ENCODE data around the gene KPTN.

KPTN gene

GRCh38 chr19:47464675-47465419 lies 19.2 kb downstream of the KPTN start:
- DNase-seq: no peak

GRCh38 chr19:47461876-47462275 lies 22.1 kb downstream of the KPTN start:
- DNase-seq: no peak

- no peak for DNase-seq
Measured at GRCh38 chr19:47459477-47459876, 24.5 kb downstream of the KPTN start.

GRCh38 chr19:47458672-47459071 lies 25.3 kb downstream of the KPTN start:
- no peak for DNase-seq

- DNase-seq: no peak
Measured at GRCh38 chr19:47456721-47457474, 27.1 kb downstream of the KPTN start.

GRCh38 chr19:47450478-47450877 lies 33.5 kb downstream of the KPTN start:
- DNase-seq: no peak

- no peak for DNase-seq
Measured at GRCh38 chr19:47448360-47448727, 35.7 kb downstream of the KPTN start.

- DNase-seq: peak; percentile 67
Measured at GRCh38 chr19:47447470-47448359, 36.3 kb downstream of the KPTN start.

- DNase-seq: no peak
Measured at GRCh38 chr19:47446534-47447469, 37.2 kb downstream of the KPTN start.

GRCh38 chr19:47445937-47446402 lies 38.0 kb downstream of the KPTN start:
- peak; percentile 70 for DNase-seq

- no peak for DNase-seq
Measured at GRCh38 chr19:47445527-47445926, 38.5 kb downstream of the KPTN start.

- DNase-seq: peak; percentile 54
Measured at GRCh38 chr19:47444388-47444821, 39.6 kb downstream of the KPTN start.

GRCh38 chr19:47443331-47443730 lies 40.7 kb downstream of the KPTN start:
- no peak for DNase-seq

GRCh38 chr19:47438793-47439220 lies 45.2 kb downstream of the KPTN start:
- DNase-seq: no peak

- DNase-seq: no peak
Measured at GRCh38 chr19:47437500-47437899, 46.5 kb downstream of the KPTN start.

- DNase-seq: peak; percentile 84
Measured at GRCh38 chr19:47436712-47437401, 47.2 kb downstream of the KPTN start.

GRCh38 chr19:47435883-47436417 lies 48.1 kb downstream of the KPTN start:
- DNase-seq: no peak

GRCh38 chr19:47435196-47435595 lies 48.8 kb downstream of the KPTN start:
- no peak for DNase-seq

GRCh38 chr19:47434088-47434487 lies 49.9 kb downstream of the KPTN start:
- DNase-seq: no peak

GRCh38 chr19:47433121-47433520 lies 50.9 kb downstream of the KPTN start:
- DNase-seq: no peak

- DNase-seq: no peak
Measured at GRCh38 chr19:47432499-47432898, 51.5 kb downstream of the KPTN start.

All from activated T-cell treated with anti-CD3 and anti-CD28 coated beads, Interleukin-2, amount 50 U/mL, for 1 hour (primary cell).